Ishikawa (cell line): Measurements from ENCODE around the gene PAM.

Experiments used
- CEBPB ChIP-seq: IDR thresholded peaks from 2 replicates; pipeline ENCODE4 v1.6.1; 2012
- CREB1 ChIP-seq: IDR thresholded peaks from 2 replicates; pipeline ENCODE4 v1.6.1; 2012; ENCODE audit warnings: low read depth
- EGR1 ChIP-seq: IDR thresholded peaks from 2 replicates; pipeline ENCODE4 v1.6.1; 2012
- EP300 ChIP-seq: IDR thresholded peaks from 2 replicates; pipeline ENCODE4 v1.6.1; 2012; ENCODE audit warnings: borderline replicate concordance
- FOXM1 ChIP-seq: IDR thresholded peaks from 2 replicates; pipeline ENCODE4 v1.6.1; 2012; ENCODE audit warnings: low read depth, borderline replicate concordance
- NFIC ChIP-seq: IDR thresholded peaks from 2 replicates; pipeline ENCODE4 v1.6.1; 2012
- RAD21 ChIP-seq: IDR thresholded peaks from 2 replicates; pipeline ENCODE4 v1.6.1; 2012; ENCODE audit warnings: low read depth
- TAF1 ChIP-seq: IDR thresholded peaks from 2 replicates; pipeline ENCODE4 v1.6.1; 2012; ENCODE audit warnings: low read depth, mild to moderate bottlenecking
- TCF12 ChIP-seq: IDR thresholded peaks from 2 replicates; pipeline ENCODE4 v1.6.1; 2012; ENCODE audit warnings: low read depth
- TEAD4 ChIP-seq: IDR thresholded peaks from 2 replicates; pipeline ENCODE4 v1.6.1; 2012
- YY1 ChIP-seq: IDR thresholded peaks from 2 replicates; pipeline ENCODE4 v1.6.1; 2012; ENCODE audit warnings: low read depth
- TF ChIP-seq, protein P1 (sequence below): IDR thresholded peaks from 2 replicates; pipeline ENCODE4 v1.6.1; 2012
- TF ChIP-seq, protein P2 (sequence below): IDR thresholded peaks from 2 replicates; pipeline ENCODE4 v1.6.1; 2012; ENCODE audit warnings: low read depth, mild to moderate bottlenecking
- TF ChIP-seq, protein P3 (sequence below): IDR thresholded peaks from 2 replicates; pipeline ENCODE4 v1.6.1; 2012

Gene PAM

DNA sequence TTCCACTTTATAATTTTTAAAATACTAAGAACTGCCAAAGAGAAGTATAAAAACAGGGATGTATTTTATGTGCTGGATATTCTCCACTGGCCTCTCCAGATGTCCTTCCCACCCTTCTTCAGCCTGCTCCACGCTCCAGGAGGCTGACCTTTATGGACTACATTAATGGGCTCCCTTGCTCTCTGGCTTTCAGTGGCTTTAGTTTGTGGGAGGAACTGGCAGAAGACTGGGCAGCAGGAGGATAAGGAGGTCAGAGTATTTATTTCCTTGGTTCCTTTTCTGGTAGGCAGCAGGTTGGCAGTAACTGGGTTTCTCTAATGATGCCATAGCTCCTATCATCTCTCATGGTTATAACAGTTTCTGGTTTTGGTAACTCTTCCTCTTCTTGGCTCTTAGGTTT lies 133.9 kb downstream of the PAM start:
- TF ChIP-seq YY1 (no peak), EGR1 (no peak), NFIC (no peak), TAF1 (no peak), EP300 (no peak), CEBPB (no peak), TCF12 (no peak)
- TF ChIP-seq, protein P1, sequence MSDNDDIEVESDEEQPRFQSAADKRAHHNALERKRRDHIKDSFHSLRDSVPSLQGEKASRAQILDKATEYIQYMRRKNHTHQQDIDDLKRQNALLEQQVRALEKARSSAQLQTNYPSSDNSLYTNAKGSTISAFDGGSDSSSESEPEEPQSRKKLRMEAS, result no peak
- TF ChIP-seq, protein P2, sequence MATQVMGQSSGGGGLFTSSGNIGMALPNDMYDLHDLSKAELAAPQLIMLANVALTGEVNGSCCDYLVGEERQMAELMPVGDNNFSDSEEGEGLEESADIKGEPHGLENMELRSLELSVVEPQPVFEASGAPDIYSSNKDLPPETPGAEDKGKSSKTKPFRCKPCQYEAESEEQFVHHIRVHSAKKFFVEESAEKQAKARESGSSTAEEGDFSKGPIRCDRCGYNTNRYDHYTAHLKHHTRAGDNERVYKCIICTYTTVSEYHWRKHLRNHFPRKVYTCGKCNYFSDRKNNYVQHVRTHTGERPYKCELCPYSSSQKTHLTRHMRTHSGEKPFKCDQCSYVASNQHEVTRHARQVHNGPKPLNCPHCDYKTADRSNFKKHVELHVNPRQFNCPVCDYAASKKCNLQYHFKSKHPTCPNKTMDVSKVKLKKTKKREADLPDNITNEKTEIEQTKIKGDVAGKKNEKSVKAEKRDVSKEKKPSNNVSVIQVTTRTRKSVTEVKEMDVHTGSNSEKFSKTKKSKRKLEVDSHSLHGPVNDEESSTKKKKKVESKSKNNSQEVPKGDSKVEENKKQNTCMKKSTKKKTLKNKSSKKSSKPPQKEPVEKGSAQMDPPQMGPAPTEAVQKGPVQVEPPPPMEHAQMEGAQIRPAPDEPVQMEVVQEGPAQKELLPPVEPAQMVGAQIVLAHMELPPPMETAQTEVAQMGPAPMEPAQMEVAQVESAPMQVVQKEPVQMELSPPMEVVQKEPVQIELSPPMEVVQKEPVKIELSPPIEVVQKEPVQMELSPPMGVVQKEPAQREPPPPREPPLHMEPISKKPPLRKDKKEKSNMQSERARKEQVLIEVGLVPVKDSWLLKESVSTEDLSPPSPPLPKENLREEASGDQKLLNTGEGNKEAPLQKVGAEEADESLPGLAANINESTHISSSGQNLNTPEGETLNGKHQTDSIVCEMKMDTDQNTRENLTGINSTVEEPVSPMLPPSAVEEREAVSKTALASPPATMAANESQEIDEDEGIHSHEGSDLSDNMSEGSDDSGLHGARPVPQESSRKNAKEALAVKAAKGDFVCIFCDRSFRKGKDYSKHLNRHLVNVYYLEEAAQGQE, result no peak

DNA sequence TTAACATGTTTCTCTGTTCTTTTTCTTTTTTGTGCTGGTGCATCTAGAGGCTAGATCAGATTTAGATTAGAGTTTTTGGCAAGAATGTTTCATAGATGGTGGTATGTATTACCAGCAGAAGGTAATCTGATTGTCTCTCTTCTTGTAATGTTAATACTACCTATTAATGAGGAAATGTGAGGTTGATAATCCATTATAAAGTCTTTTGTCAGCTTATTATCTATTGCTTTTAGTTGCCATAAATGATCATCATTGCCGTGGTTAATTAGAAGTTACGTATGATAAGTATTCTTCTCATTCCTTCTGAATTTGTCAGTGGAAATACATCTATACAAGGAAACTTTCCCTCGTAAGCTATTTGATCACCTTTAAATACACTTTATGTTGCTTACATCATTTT lies 135.0 kb downstream of the PAM start:
- TF ChIP-seq EGR1, result no peak

DNA sequence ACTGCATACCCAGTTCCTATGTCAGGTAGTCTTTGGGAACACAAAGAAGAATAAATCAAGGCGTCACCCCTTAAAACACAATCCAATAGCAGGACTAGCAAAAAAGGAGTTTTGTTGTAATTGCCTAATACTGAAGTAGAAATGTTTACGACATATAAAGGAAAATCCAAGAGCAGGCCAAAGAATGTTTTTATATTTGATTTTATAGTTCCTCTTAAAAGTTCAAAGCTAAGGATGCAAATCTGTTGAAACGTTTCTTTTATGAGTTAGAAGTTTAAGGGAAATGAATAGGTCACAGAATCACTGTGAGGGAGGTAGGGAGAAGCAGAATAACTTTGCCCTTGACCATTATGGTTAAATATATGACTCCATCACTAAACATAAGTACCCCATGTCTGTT lies 136.1 kb downstream of the PAM start:
- TF ChIP-seq TAF1, result no peak
- TF ChIP-seq NFIC, result no peak
- TF ChIP-seq CEBPB, result no peak
- no peak for TF ChIP-seq RAD21
- no peak for TF ChIP-seq TCF12
- TF ChIP-seq CREB1, result no peak
- TF ChIP-seq EGR1, result no peak
- TF ChIP-seq FOXM1, result no peak
- TF ChIP-seq, protein P2, result no peak
- TF ChIP-seq, protein P3, sequence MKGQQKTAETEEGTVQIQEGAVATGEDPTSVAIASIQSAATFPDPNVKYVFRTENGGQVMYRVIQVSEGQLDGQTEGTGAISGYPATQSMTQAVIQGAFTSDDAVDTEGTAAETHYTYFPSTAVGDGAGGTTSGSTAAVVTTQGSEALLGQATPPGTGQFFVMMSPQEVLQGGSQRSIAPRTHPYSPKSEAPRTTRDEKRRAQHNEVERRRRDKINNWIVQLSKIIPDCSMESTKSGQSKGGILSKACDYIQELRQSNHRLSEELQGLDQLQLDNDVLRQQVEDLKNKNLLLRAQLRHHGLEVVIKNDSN, result no peak
- TF ChIP-seq YY1, result no peak
- no peak for TF ChIP-seq EP300

DNA sequence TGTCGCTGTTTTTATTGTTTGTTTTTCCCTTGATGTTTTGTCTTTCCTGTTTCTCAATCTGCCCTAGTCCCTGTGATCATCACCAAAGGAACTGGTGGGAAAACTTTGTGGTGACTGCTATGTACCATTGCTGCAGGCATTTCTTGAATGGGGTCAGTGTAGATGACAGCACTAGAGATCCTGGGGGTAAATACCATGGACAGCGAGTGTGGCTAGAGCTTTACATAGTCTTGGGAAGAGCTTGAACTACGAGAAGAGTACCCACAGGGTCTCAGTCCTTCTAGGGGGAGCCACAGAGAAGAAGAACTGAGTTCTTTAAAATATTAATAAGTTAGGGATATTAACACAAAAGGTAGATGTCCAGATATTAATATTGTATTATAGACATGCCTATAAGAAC lies 138.8 kb downstream of the PAM start:
- TF ChIP-seq, protein P3, result no peak
- TF ChIP-seq, protein P2, result peak; percentile 76
- no peak for TF ChIP-seq FOXM1

DNA sequence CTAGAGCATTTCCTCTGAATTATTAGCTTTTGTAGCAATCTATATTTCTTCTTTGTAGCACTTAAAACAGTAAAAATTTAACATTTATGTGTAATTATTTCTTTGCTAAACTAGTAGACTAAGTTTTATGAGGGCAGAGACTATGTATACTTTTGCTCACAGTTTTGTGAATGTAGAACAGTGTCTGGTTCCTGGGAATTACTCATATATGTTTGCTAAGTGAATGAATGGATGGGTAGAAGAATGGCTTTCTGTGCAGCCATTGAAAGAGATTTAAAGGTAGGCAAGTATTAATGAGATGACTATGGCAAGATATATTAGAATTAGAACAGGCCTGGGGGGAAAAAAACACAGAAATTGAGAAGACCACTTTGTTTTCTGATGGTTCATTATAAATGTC lies 140.1 kb downstream of the PAM start:
- TF ChIP-seq TAF1, result no peak
- TF ChIP-seq CREB1, result no peak
- TF ChIP-seq RAD21, result no peak
- no peak for TF ChIP-seq YY1
- TF ChIP-seq, protein P1, result no peak
- no peak for TF ChIP-seq NFIC
- TF ChIP-seq, protein P3, result no peak
- no peak for TF ChIP-seq EP300
- no peak for TF ChIP-seq TCF12
- TF ChIP-seq EGR1, result no peak

DNA sequence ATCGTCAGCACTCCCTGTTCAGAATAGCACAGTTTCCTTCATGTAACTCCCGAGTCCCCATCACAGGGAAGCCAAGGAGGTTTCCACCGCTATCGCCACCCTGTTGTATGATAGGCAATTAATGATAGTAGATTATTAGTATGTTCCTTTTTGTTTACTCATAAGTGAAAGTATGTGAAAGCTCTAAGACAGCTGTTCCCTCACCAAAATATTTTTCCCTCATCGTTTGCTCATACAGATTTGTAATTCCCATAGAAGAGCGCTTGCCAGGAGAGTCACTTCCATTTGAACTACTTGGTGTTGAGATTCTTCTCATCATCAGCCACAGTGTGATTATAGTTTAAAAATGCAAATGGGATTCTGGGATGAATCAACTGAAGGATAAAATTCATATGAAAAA lies 140.9 kb downstream of the PAM start:
- TF ChIP-seq TEAD4 (no peak), NFIC (no peak)
